Testis (tissue), 2 donors: Measurements from ENCODE around the gene SSR4.

Experiments used
- CTCF ChIP-seq, 3 experiments: fragments of 450-650 bp in 2 of 3; fragments of 200-600 bp in 1 of 3; sonication (generic) in 1 of 3; IDR thresholded peaks; one replicate each; pipeline ENCODE4 v1.5.1; 2016 to 2019; ENCODE audit warnings: antibody characterized with exemption in 3 of 3, mild to moderate bottlenecking in 2 of 3, moderate library complexity in 1 of 3
- POLR2A ChIP-seq: fragments of 450-650 bp; IDR thresholded peaks from one replicate; pipeline ENCODE4 v1.6.1; 2017; ENCODE audit warnings: antibody characterized with exemption, mild to moderate bottlenecking, moderate library complexity

- no peak for TF ChIP-seq CTCF (IDR thresholded peaks at IDR 0.05)
- TF ChIP-seq POLR2A, result no peak
Observed at GRCh38 chrX:153814591-153815315, 20.3 kb downstream of the SSR4 start.
